GM12801 (cell line): ENCODE results near the gene CMTR2.

ENCODE experiments used
- CTCF ChIP-seq: IDR thresholded peaks from one replicate; pipeline ENCODE4 v1.5.1; 2011; ENCODE audit warnings: control low read depth; ENCODE audit not compliant: insufficient read length; ENCODE audit errors: extremely low read depth

Gene CMTR2

GRCh38 chr16:71288890-71289731, at the start of gene CMTR2:
CMTR2 (minus strand) TSS chr16:71289402; CDS start chr16:71285920, 3,482 bp downstream.
- no peak for TF ChIP-seq CTCF

- TF ChIP-seq CTCF = no peak
Measured at GRCh38 chr16:71338632-71339031, 49.4 kb upstream of the CMTR2 start.

GRCh38 chr16:71338193-71338592, 49.0 kb upstream of the CMTR2 start:
- TF ChIP-seq CTCF = no peak

GRCh38 chr16:71337631-71338030, 48.4 kb upstream of the CMTR2 start:
- no peak for TF ChIP-seq CTCF

GRCh38 chr16:71328151-71328550, 38.9 kb upstream of the CMTR2 start:
- no peak for TF ChIP-seq CTCF

- TF ChIP-seq CTCF = no peak
Measured at GRCh38 chr16:71327720-71328119, 38.5 kb upstream of the CMTR2 start.

- no peak for TF ChIP-seq CTCF
Measured at GRCh38 chr16:71319999-71320398, 30.8 kb upstream of the CMTR2 start.

GRCh38 chr16:71315269-71315668, 26.1 kb upstream of the CMTR2 start:
- no peak for TF ChIP-seq CTCF
